GM18520 (cell line): ENCODE measurements around the gene TCEAL7.
A peak's percentile ranks its signal among the peaks of the same experiment; 100 is the strongest.
"Not testable (repeated sequence)": the region's sequence is repeated elsewhere in the genome, so short reads cannot be mapped to it uniquely, and the experiment has no call there.

ENCODE experiments used
- ATAC-seq: cut with Tn5 transposase; IDR thresholded peaks from one replicate; pipeline ENCODE4 v1.9.1; 2021; ENCODE audit not compliant: unreplicated experiment

The TCEAL7 gene

GRCh38 chrX:103329991-103330390 is at the start of gene TCEAL7:
TCEAL7 (plus strand) TSS chrX:103330239; CDS start chrX:103331404, 1,165 bp downstream.
- ATAC-seq, result no peak

GRCh38 chrX:103293118-103293517 is 36.9 kb upstream of the TCEAL7 start:
- no peak for ATAC-seq

GRCh38 chrX:103304705-103305104 is 25.3 kb upstream of the TCEAL7 start:
- ATAC-seq, result no peak

GRCh38 chrX:103305666-103306065 is 24.4 kb upstream of the TCEAL7 start:
- not testable (repeated sequence) for ATAC-seq

- no peak for ATAC-seq
These were observed 20.0 kb upstream of the TCEAL7 start for GRCh38 chrX:103309860-103310554.

- ATAC-seq, result peak; percentile 80
These were observed 19.3 kb upstream of the TCEAL7 start, which contains the start of gene BEX2 for GRCh38 chrX:103310555-103311398. BEX2 (minus strand) TSS chrX:103310990; CDS start chrX:103309976, 1,014 bp downstream.

- no peak for ATAC-seq
These were observed 18.6 kb upstream of the TCEAL7 start for GRCh38 chrX:103311399-103311780.

GRCh38 chrX:103330681-103331288 is 746 bp downstream of the TCEAL7 start:
- ATAC-seq, result no peak

- ATAC-seq, result no peak
These were observed 8.6 kb downstream of the TCEAL7 start for GRCh38 chrX:103338663-103339062.

- ATAC-seq, result no peak
These were observed 13.1 kb downstream of the TCEAL7 start for GRCh38 chrX:103343105-103343504.

- ATAC-seq, result no peak
These were observed 14.6 kb downstream of the TCEAL7 start for GRCh38 chrX:103344606-103345005.

- no peak for ATAC-seq
These were observed 17.8 kb downstream of the TCEAL7 start for GRCh38 chrX:103347682-103348397.

- no peak for ATAC-seq
These were observed 26.2 kb downstream of the TCEAL7 start, which contains the start of gene TCEAL9 for GRCh38 chrX:103356130-103356798. TCEAL9 (plus strand) TSS chrX:103356506; CDS start chrX:103357685, 1,179 bp downstream.

- ATAC-seq, result no peak
These were observed 26.8 kb downstream of the TCEAL7 start for GRCh38 chrX:103356858-103357257.

- ATAC-seq, result no peak
These were observed 27.8 kb downstream of the TCEAL7 start for GRCh38 chrX:103357871-103358270.

GRCh38 chrX:103359605-103360004 is 29.6 kb downstream of the TCEAL7 start:
- ATAC-seq, result not testable (repeated sequence)

GRCh38 chrX:103360092-103360491 is 30.1 kb downstream of the TCEAL7 start:
- ATAC-seq, result no peak

- no peak for ATAC-seq
These were observed 30.9 kb downstream of the TCEAL7 start for GRCh38 chrX:103360916-103361315.

- ATAC-seq, result no peak
These were observed 31.8 kb downstream of the TCEAL7 start for GRCh38 chrX:103361798-103362197.

GRCh38 chrX:103362474-103362873 is 32.4 kb downstream of the TCEAL7 start:
- ATAC-seq, result no peak
